ENCODE measurements around the gene GMDS.

DNA sequence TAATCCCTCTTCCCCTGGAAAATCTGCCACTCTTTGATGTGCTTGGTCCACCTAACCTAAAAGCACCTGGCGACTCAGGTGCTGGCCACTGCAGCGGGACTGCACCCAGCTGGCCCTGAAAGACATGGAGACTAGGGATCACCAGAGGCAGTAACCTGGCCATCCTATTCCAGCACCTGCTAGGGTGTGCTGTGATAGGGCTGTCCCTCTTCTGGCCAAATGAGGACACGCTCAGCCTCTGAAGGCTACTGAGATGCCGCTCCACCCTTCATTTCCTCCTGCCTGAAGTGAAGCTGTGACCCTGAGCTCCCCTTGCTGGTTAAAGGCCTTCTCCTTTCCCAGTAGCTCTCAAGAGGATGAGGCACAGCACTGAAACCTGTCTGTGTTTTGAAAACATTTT lies 611.3 kb downstream of the GMDS start:
- TF ChIP-seq POLR2A (IDR thresholded peaks at IDR 0.05) (no peak), CTCF (IDR thresholded peaks at IDR 0.05) (no peak)

All from Peyer's patch (tissue), 4 donors.